B cell (primary cell): Measurements from ENCODE around the gene PHACTR2.

ENCODE experiments used
- CTCF ChIP-seq: fragments of 200-600 bp; IDR thresholded peaks from one replicate; pipeline ENCODE4 v1.8.0; 2022; ENCODE audit warnings: antibody characterized with exemption, mild to moderate bottlenecking
- EZH2 ChIP-seq: IDR thresholded peaks from 2 replicates; pipeline ENCODE4 v1.6.1; 2012; ENCODE audit warnings: borderline replicate concordance, low read depth, mild to moderate bottlenecking, moderate library complexity, low read length; ENCODE audit not compliant: insufficient read depth, poor library complexity, severe bottlenecking

GRCh38 chr6:143767433-143767832 lies 89.7 kb downstream of the PHACTR2 start:
- TF ChIP-seq EZH2 (no peak), CTCF (no peak)
